GM21619 (cell line): ENCODE results near the gene NGEF.

Experiments used
- ATAC-seq: cut with Tn5 transposase; IDR thresholded peaks from one replicate; pipeline ENCODE4 v1.9.1; 2021; ENCODE audit not compliant: unreplicated experiment

NGEF gene

DNA sequence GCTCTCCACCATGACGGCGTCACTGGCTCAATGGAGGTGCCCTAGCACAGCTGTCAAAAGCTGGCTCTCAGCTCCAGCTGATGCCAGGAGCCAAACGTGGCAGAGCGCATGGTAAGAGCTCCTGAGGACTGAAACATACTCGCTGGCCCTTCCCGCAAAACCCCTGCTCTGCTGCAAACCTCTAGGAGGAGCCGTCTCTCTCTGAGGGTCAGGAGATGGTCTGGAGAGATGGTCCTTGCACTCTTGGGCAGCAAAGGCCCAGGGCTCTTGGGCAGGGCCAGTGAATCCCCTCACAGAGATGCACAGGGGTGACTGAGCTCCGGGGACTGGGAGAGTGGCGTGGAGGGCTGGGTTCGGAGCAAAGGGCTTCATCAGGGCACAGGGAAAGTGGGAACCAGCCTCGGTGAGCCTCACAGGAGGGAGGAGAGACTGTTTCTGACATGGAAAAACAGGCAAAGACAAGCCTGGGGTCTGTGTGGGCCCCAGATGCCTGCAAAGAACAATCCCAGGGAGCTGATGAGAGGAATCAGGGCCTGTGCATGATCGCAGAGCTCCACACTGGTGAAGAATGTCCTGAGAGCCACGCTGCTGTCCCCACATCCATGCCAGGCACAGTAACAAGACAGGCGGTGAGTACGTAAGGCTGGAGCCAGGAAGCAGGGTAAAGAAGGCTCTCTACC is 125.7 kb downstream of the NGEF start:
- ATAC-seq, result no peak

DNA sequence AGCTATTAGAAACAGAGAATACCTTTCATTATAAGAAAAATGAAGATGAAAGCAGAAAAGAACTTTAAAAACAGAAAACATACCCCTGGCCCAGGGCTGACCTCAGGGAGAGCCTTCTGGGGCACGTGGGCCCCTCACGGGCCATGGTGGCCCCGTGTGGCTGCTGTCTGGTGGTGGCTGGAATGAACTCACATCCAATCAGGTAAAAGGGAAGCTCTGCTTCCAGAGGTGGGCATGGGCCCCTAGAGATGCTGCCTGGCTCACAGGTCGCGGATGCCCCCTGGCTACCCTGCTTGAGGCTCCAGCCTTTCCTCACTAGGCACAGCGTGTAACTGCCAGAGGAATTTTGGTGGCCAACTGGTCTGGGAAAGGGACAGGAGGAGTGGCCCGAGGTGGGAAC is 126.4 kb downstream of the NGEF start:
- no peak for ATAC-seq

DNA sequence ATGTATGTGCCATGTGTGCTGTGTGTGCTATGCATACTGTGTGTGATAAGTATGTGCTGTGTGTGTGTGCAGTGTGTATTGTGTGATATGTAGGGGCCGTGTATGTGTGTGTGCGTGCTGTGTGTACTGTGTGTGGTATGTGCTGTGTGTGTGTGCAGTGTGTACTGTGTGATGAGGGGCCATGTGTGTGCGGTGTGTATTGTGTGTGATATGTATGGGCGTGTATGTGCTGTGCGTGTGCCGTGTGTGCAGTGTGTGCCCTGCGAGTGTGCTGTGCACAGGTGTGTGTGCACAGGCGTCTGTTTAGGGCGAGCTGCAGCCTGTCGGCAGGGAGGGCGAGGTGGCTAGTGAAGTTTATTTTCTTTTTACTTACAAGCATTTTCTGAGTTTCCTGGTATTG is 126.9 kb downstream of the NGEF start:
- no peak for ATAC-seq

DNA sequence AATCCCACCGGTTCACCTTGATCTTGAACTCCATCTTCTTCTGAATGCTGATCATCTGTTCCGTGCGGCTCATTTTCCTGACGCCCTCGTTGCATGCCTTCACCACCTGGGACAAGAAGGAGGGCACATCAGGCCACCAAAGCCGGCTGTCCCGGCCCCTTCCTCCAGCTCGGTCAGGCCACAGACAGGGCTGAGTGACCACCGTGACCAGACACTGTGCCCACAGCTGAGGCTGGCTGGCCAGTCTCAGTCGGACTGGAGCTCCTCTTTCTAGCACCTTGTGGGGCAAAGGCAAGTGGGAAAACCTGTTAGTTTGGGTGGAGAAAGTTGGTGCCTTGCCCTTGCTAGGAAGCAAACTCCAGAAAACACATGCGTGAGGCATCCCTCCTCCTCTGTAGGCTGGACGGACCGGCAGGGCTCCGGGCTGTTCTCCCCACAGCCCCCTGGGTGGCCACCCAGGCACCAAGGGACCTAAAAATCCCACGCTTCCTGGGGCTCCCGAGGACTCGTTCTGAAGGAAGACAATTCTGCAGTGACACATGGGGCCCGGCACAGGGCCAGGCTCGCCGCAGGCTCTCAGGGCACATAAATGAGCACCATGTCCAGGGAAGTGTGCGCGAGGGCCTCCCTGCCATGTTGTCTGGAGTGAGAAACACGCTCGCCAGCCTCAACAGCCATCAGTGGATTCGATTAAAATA is 127.6 kb downstream of the NGEF start:
- no peak for ATAC-seq

DNA sequence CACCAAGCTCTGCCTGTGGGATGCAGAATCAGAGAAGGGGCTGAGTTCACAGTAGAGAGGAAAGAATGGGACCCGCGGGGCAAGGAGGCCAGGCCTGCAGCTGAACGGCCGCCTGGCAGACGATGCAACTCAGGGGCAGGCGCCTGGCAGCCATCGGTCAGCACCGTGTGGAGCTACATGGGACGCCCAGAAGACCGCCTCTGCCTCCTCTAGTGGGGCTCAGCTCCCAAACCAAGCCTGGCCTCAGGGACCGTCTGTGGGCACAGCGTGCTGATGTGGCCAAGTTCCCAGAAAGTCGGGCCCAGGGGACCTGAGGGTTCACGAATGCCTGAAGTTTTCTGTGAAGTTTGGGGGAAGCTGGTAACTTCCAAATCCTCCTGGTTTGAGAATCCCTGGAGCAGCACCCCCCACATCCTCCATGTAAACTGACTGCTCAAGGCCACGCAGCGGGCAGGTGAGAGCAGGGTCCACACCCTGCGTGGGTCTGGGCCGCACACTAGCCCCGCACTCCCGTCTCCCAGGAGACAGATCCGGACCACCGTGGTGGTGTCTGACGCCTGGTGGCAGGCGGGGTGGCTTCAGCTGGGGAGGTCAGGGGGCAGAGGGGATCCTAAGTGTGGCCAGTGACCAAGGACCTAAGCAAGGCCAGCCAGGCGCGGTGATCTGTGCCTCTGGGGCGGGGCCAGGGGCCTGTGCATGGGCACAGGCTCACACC is 128.3 kb downstream of the NGEF start:
- ATAC-seq, result no peak

DNA sequence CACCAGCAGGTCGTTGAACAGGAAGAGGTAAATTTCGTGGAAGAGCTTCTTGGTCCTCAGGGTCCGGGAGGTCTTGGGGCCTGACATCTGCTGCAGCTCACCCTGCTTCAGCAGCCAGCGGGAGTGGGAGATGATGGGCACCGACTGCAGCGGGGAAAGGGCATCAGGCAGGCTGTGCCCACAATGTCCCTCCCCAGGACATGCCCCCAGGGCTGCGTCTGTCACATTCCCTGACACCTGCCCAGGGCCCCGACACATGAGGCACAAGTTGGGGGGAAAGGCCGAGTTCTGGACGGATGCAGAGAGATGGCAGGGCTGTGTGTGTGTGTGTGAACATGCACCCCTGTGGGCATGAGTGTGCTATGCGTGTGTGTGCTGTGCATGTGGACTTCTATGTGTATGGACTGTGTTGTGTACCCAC is 129.0 kb downstream of the NGEF start:
- no peak for ATAC-seq

DNA sequence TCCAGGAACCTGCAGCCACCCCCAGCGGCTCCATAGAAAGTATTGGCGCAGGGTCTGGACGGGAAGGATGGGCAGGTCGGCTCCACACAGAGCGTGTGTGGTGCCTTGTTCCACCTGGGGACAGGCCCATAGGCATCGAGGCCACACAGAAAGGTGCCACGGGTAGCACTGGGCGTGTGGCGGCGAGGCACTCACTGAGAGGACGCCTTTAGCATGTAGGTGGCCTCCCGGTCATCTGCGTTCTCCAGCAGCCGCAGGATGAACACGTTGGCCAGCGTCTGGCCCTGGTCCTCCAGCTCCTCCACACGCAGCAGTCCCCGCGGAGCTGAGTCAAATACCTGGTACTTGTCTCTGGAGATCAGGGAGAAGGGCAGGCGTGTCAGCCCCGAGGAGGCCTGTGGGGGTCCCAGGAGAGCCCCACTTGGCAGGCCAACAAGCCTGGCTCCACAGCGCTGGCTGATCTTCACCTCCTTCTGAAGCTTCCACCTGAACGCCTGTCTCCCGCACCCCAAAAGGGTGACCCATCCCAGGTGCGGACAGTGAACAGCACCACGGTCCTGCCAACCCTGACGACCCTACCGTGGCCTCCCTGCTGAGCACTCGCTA is 129.8 kb downstream of the NGEF start:
- ATAC-seq, result no peak

DNA sequence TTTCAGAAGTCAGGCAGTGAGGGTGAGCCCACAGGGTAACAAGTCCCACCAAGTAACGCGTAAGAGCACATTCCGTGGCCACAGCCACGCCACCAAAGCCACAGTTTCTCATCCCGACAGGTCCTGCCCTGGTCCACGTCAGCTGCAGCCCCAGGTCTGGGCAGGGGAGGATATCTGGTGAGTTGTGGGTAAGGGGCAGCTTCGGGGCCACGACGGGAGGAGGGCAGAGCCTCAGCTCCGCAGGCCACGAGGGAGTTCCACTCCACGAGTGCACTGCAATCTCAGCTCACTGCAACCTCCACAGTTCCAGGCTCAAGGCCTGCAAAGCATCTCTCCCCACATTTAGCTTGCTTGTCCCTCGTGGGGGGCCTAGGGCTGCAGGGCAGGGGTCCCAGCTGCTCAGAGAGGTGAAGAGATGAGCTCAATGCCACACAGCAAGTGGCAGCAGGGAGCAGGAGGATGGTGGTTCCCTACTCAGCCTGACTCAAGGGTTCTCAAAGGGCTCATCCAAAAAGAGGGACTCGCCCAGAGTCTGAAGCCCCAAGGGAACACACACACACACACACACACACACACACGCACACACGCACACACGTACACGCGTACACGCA is 130.4 kb downstream of the NGEF start:
- no peak for ATAC-seq

DNA sequence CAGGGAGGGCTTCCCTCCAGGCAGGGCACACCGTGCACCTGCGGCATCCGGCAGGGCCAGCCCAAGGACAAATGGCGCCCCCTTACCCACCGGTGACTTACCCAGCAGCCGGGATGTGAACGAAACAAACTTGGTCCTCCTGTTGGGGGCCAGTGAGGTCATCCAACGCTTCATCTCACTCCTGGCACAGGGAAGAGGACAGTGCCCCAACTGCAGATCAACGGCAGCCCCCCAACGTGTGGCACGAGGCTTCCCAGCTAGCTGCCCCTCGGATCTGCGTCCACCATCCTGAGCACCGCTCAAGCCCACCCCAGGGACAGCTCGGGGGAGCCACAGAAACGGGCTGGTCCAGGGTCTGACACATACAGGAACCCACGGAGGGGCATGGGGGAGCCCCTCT is 131.0 kb downstream of the NGEF start:
- ATAC-seq, result no peak

DNA sequence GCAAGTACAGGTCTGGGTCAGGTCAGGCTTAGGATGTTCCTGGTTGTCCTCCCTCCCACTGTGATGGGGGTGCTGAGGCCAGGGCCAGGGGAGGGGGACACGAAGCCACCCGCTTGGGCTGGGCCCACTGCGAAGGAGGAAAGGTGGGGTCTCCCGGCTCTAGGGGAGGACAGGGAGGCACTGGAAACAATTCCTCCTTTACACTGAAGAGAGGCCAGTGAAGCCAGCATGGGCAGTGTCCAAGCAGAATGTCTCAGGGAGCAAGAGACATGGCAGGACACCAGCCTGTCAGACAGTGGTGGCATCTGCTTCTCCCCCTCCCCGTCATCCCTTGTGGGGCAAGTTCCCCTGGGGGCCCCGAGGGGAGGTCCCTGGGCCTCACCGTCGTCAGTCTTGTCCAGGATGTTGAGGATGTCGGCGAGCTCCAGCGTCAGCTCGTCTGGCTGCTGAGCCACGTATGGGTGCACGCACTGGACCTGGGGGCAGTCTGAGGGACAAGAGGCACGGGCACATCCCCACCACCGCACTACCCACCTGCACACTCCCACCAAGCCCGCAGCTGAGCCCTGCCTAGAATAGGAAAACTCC is 132.2 kb downstream of the NGEF start:
- no peak for ATAC-seq

DNA sequence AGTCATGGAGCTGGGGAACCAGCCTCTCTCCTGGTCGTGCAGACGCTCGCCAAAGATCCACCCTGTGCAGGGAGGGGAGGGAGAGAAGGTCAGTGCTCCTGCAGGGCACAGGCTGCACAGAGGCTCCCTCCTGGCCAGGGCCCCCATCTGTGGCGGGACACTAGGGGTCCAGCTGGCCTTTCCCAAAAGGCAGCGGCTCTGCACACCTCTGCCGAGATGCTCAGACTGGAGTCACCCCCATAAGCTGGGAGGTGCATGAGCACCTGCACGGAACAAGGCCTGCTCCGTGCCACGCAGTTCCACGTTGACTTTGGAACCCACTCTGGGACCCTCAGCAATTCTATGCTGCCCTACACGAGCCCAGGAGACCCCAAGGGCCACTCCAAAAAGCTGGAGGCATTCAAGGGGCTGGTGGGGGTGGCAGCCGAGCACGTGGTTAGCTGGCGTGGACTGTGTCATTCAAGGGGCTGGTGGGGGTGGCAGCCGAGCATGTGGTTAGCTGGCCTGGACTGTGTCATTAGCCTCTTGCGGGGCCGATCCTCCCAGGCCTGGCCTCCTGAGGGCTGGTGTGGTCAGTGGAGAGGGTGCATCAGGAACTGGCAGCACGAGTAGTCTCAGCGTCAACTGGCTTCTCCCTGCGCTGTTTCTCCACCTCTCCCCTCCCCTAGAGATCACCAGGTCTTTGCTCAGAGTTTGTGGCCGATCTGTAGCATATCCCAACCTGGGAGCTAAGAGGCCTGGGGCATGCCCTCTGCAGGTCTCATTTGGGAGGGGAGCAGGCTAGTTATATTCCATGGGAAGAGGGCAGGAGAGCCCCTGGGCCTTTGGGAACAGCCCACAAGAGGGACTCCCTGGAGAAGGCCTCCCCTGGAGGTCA is 133.2 kb downstream of the NGEF start:
- no peak for ATAC-seq

DNA sequence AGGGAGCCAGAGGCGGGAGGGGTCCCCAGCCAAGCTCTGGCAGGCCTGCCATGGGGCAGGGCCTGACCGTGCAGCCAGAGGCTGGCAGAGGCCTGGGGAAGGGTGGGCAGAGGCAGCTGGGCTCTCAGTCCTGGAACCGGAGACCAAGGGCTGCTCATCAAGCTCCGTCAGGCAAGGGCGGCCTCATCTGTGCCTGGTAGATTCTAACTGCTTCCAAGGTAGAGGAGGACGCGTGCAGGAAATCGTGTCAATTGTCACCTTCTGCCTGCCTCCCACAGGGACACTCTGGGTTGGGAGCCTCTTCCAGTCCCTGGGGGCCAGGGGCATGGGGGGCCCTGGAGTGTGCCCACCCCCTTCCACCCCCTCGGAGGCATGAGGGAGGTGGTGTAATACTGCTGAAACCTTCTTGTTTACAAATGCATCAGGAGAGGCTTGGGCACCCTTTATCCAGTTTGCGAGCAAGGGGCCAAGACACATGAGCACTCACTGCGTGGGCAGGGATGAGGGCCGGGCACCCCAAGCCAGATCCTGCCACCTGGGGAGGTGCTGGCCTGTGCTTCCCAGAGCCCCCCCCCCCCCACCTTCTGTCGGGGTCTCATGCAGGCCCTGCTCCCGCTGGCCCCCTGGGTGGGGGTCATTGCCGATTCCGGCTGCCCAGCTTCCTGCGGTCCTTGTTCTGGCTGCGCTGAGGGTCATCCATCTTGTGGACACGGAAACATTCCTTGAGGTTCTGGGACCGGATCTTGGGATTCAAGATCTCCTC is 134.0 kb downstream of the NGEF start:
- no peak for ATAC-seq

DNA sequence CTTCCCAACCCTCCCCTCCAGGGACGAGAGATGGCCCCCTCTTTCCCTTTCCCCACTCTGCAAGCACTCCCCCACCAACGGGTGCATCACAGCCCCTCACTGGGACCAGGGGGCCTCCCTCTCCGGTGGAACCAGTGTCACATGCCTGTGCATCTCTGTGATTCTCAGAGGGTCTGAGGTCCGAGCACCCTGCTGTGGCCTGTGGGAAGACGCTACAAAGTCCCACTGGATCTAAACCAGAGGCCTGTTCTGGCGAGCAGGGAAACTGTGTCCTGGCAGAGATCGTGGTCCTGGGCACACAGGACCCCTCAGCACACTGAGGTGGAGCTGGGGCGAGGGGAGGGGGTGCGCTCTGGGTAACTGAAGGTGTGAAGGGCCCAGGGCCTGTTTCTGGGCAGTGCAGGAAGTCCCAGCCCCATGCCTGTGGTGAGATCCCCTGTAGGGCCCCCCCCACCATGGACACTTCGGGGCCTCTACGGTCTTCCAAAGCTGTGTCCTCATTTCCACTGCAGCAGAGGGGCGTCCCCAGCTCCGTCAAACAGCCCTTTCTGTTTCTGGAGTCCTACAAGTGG is 135.0 kb downstream of the NGEF start:
- ATAC-seq, result no peak

DNA sequence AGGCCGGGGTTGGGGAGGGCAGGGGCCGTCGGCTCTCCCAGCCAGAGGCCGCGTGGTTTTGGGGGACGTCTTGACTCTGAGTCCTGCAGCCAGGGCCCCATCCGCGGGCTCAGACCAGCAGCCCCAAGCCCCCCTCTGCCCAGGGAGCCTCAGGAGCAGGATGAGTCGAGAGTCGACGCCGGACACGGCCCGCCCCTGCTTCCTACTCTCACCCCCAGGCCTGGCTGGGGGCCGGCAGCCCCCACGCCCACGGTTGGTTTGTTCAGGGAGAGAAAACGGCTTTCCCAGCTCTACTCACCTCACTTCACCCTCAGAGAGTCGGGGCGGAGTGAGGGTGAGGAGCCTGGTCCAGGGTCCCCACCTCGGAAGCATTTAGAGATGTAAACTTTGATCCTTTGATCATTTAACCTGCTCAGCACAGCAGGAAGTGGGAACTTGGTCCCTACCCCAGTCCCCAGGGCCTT is 136.0 kb downstream of the NGEF start:
- no peak for ATAC-seq

DNA sequence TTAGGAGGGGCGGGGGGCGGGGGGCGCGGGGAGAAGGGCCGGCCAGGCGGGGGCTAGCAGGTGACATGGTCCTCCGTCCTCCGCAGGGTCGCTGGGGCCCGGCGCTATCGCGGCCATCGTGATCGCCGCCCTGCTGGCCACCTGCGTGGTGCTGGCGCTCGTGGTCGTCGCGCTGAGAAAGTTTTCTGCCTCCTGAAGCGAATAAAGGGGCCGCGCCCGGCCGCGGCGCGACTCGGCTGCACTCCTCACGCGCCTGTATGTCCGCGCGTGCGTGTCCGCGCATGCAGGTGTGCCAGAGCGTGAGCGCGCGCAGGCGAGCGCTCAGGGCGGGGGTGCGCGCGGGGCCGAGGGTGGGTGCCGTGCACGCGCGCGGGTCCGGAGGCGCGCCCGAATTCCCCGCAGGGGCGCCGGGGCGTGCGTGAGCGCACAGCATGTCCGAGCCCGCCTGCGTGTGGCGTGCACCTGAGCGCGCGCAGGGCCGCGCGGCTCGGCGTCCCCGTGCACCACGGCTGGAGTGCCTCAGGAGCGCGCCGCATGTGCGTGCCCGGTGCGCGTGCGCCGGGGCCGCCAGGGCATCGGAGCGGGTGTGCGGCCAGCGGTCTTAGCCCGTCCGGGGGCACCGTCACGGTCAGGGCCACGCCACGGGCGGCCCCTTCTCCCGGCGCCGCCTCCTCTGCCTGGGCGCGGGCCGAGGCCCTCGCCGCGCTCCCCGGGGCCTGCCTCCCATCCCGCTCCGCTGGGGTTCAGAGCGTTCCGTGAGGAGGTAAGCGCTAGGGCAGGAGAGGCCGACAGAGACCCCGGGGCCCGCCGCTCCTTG is 136.7 kb downstream of the NGEF start:
- peak; percentile 46 for ATAC-seq

DNA sequence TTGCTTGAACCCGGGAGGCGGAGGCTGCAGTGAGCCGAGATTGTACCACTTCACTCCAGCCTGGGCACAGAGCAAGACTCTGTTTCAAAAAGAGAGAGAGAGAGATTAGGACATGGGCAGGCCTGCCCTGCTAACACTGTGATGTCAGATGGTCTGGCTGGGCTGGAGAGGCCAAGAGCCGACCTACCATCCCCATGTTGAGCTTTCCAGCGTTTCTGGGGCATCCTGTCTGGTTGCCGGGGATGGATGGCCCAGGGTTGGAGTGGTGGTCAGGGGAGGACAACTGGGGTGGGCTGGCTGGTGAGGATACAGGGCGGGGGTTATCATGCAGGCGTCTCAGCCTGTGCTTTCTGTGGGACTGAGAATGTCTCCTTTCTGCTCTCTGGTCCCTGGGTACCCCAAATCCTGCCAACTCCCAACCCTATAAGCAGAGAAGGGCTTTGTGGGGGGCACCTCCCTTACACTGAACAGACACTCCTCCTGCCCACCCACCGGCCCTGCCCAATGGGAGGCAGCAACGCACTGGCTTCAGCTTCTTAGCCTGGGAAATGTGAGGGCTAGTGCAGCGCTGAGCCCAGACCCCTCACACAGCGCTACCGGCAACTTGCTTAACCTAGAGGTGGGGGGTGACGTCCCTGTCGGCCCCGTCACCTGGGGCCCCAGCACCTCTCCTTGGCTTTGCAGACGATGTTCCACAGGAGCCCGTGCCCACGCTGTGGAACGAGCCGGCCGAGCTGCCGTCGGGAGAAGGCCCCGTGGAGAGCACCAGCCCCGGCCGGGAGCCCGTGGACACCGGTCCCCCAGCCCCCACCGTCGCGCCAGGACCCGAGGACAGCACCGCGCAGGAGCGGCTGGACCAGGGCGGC is 137.6 kb downstream of the NGEF start:
- no peak for ATAC-seq

DNA sequence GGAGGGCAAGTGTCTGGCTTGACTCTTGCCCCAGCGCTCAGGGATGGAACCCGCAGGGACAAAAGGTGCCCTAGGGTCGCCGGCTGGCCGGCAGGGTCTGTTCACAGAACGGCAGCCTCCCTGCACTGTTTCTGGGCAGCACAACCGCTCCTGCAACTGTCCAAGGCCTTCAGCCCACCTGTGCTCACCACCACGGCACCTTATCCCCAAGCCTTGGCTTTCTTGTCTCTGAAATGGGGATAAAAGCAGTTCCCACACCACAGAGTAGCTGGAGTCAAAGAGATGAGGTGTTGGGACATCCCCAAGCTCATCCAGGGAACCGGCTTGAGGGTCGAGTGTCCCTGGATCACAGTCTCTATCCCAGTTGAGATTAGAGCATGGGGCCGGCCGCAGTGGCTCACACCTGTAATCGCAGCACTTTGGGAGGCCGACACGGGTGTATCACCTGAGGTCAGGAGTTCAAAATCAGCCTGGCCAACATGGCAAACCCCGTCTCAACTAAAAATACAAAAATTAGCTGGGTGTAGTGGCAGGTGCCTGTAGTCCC is 138.3 kb downstream of the NGEF start:
- ATAC-seq, result no peak
